Glutamatergic neuron (in vitro differentiated cells): ENCODE data around the gene EVI5. TPM values are rescaled to one million over a fixed set of nuclear protein-coding genes. Genes with fewer than 3 reads are reported as not detected.
"Not testable (repeated sequence)": the region's sequence is repeated elsewhere in the genome, so short reads cannot be mapped to it uniquely, and the experiment has no call there.

ENCODE experiments used
- DNase-seq: peaks from one replicate; pipeline ENCODE4 v3.0.0; 2022
- H3K27ac Mint-ChIP-seq: one replicate; pipeline ENCODE4 v1.8.0; 2020; ENCODE audit warnings: mild to moderate bottlenecking, mixed read lengths, inconsistent platforms; ENCODE audit not compliant: unreplicated experiment
- H3K27me3 Mint-ChIP-seq: one replicate; pipeline ENCODE4 v1.8.0; 2020; ENCODE audit warnings: mild to moderate bottlenecking, moderate library complexity, mixed read lengths, inconsistent platforms; ENCODE audit not compliant: unreplicated experiment
- H3K36me3 Mint-ChIP-seq: one replicate; pipeline ENCODE4 v1.8.0; 2020; ENCODE audit warnings: mild to moderate bottlenecking, mixed read lengths, inconsistent platforms; ENCODE audit not compliant: unreplicated experiment
- H3K4me1 Mint-ChIP-seq: one replicate; pipeline ENCODE4 v1.8.0; 2020; ENCODE audit warnings: mild to moderate bottlenecking, low read depth, mixed read lengths, inconsistent platforms; ENCODE audit not compliant: unreplicated experiment
- H3K4me3 Mint-ChIP-seq: one replicate; pipeline ENCODE4 v1.8.0; 2020; ENCODE audit warnings: mild to moderate bottlenecking, mixed read lengths, inconsistent platforms; ENCODE audit not compliant: unreplicated experiment
- H3K9me3 Mint-ChIP-seq: one replicate; pipeline ENCODE4 v1.8.0; 2020; ENCODE audit warnings: mild to moderate bottlenecking, moderate library complexity, mixed read lengths, inconsistent platforms; ENCODE audit not compliant: unreplicated experiment
- total RNA-seq: library from RNA; stranded (reverse); fragmentation: NEBNext Ultra II Directional; extraction: Animal tissue kit (Norgen Biotek cat#: 25700); gene quantifications from one replicate; pipeline ENCODE4 v1.2.1, GENCODE V29; 2021; ENCODE audit not compliant: unreplicated experiment
- TF ChIP-seq, protein P1 (sequence below): fragments of 200-600 bp; sonication (generic); IDR thresholded peaks from one replicate; pipeline ENCODE4 v1.5.0; 2021; ENCODE audit not compliant: partially characterized antibody, unreplicated experiment

The EVI5 gene
- total RNA-seq, 1 donor from 2014 or later = 19.5 TPM

DNA sequence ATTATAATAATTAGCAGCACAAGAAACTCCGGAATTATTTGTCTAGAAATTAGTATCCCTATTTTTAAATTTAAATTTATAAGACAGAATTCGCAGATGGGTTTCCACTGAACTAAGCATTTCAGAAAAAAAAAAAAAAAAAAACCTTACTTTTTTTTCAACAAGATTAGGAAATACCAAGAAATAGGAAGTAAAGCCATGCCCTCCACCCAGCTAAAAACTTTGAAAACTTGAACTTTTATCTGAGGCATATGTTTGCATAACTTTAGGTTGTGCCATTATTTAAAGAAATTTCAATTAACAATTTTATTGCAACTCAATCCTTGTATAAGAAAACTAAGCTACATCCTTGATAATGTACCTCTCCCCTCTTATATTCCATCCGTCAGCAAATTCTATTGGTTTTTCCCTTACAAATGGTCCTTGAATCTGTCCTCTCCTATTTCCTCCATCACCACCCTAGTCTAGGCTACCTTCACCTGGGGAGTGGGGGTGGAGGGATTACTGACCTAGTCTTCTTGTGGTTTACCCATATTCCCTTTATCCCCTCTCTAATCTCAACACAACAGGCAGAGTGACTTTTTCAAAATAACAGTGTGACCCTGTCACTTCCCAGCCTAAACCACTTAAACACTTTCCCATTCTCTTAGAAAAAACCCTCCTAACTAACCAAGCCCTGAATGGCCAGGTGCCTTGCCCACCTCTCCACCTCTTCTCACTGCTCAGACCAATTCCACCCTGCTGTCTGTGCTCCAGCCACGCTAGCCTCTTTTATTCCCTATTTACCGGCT, 1.4 kb upstream of the EVI5 start:
- TF ChIP-seq, protein P1, sequence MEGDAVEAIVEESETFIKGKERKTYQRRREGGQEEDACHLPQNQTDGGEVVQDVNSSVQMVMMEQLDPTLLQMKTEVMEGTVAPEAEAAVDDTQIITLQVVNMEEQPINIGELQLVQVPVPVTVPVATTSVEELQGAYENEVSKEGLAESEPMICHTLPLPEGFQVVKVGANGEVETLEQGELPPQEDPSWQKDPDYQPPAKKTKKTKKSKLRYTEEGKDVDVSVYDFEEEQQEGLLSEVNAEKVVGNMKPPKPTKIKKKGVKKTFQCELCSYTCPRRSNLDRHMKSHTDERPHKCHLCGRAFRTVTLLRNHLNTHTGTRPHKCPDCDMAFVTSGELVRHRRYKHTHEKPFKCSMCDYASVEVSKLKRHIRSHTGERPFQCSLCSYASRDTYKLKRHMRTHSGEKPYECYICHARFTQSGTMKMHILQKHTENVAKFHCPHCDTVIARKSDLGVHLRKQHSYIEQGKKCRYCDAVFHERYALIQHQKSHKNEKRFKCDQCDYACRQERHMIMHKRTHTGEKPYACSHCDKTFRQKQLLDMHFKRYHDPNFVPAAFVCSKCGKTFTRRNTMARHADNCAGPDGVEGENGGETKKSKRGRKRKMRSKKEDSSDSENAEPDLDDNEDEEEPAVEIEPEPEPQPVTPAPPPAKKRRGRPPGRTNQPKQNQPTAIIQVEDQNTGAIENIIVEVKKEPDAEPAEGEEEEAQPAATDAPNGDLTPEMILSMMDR = no peak
- DNase-seq = no peak
- Mint-ChIP-seq H3K27me3 (peaks cover 3% of the 10 kb centered on the region), H3K4me1 (no peaks in the 10 kb centered on the region), H3K27ac (no peak overlapping the region), H3K9me3 (peaks cover 5% of the 10 kb centered on the region), H3K4me3 (no peak overlapping the region), H3K36me3 (no peaks in the 10 kb centered on the region)

DNA sequence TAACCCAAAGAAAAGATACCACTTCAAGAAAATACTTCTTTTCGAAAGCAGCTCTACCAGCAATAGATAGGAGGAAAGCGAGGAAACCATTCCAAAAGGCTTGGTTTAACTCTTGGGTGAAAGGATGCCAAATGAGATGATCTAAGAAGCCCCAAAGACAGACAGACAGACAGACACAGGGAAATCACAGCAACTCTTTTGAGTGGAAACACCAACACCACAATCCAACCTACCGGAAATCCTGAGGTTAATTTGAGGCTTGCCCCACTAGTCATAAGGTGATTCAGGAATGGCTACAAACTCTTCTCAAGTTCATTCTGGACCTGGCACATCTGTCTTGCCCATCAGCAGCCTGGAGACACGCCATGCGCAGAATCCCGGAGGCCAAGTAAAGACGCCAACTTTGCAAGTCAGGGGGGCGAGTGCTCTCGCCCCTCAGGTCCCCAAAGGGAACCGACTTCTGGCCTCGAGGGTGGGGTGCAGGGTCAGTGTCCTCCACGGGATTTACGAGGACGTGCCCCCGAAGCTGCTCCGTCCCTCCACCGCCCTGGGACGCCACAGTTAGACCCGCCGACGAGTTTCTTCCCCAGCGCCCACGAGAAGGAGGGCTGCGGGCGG, 778 bp downstream of the EVI5 start:
- peaks cover 5% of the 10 kb centered on the region for H3K9me3 Mint-ChIP-seq
- H3K4me3 Mint-ChIP-seq = peak overlapping the region; percentile 87
- no peaks in the 10 kb centered on the region for H3K4me1 Mint-ChIP-seq
- TF ChIP-seq, protein P1 = no peak
- peak overlapping the region; percentile 73 for H3K27ac Mint-ChIP-seq
- no peaks in the 10 kb centered on the region for H3K36me3 Mint-ChIP-seq
- peaks cover 3% of the 10 kb centered on the region for H3K27me3 Mint-ChIP-seq
- no peak for DNase-seq

DNA sequence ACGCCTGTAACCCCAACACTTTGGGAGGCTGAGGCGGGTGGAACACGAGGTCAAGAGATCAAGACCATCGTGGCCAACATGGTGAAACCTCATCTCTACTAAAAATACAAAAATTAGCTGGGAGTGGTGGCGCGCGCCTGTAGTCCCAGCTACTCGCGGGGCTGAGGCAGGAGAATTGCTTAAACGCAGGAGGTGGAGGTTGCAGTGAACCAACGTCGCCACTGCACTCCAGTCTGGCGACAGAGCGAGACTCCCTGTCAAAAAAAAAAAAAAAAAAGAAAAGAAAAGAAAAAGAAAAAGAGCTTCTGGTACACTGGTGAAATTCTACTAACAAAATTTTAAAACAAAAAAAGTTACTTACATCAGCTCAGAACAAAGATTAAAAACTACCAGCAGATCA, 1.4 kb downstream of the EVI5 start:
- DNase-seq, H3K4me1 Mint-ChIP-seq, H3K9me3 Mint-ChIP-seq, H3K36me3 Mint-ChIP-seq, H3K27me3 Mint-ChIP-seq: not testable (repeated sequence)
- Mint-ChIP-seq H3K4me3 (peak overlapping the region; percentile 87), H3K27ac (peak overlapping the region; percentile 73)

DNA sequence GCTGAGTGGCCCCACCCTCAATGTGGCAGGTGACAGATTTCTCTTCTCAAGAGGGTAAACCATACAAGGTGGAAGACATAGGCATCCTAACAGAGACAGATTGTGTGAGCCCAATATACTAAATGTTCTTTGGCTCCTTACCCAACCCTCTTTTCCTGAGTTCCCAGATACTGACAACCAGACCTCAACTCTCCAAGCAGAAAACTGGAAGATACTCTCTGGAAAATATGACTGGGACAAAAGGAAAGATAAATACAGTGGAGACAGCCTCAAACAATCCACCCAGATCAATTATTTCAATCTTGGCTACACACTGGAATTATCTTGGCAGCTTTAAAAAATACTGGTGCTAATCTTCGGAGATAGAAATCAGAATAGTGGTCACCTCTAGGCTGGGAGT, 6.5 kb downstream of the EVI5 start:
- H3K4me1 Mint-ChIP-seq = no peaks in the 10 kb centered on the region
- H3K9me3 Mint-ChIP-seq = no peaks in the 10 kb centered on the region
- H3K27ac Mint-ChIP-seq = no peak overlapping the region
- no peak for DNase-seq
- TF ChIP-seq, protein P1 = no peak
- no peak overlapping the region for H3K4me3 Mint-ChIP-seq
- H3K36me3 Mint-ChIP-seq = no peaks in the 10 kb centered on the region
- H3K27me3 Mint-ChIP-seq = no peaks in the 10 kb centered on the region

DNA sequence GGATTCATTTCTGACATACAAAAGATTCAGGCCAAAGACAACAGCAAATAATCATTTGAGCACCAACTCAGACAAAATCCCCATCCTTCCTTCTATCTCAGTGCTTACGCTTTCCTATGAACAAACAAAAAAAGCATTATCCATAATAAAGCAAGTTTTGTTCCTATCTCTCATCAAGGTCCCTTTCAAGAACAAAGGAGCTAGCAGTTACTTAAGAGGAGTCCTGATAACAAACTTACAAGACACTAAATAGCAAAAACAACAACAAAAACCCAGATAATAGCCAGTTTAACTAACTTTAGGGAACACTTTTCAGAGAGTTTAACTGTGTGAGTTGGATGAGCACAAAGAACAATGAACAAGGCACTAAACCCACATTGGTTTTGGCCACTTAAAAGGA, 10.5 kb downstream of the EVI5 start:
- TF ChIP-seq, protein P1 = no peak
- Mint-ChIP-seq H3K27ac (no peak overlapping the region), H3K27me3 (no peaks in the 10 kb centered on the region), H3K36me3 (no peaks in the 10 kb centered on the region), H3K4me1 (no peaks in the 10 kb centered on the region), H3K4me3 (no peak overlapping the region), H3K9me3 (no peaks in the 10 kb centered on the region)
- DNase-seq = no peak

DNA sequence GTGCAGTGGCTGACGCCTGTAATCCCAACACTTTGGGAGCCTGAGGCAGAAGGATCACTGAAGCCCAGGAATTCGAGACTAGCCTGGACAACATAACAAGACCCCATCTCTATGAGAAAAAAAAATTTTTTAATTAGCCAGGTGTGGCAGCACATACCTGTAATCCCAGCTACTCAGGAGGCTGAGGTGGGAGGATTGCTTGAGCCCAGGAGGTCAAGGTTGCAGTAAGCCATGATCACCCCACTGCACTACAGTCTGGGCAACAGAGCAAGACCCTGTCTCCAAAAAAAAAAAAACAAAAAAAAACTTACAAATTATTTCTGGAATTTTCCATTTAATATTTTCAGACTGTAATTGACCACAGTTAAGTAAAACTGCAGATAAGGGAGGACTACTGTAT, 11.2 kb downstream of the EVI5 start:
- not testable (repeated sequence) for H3K9me3 Mint-ChIP-seq, H3K36me3 Mint-ChIP-seq, H3K4me1 Mint-ChIP-seq, H3K27me3 Mint-ChIP-seq, H3K27ac Mint-ChIP-seq, H3K4me3 Mint-ChIP-seq, DNase-seq
